SK-N-MC (cell line): ENCODE measurements around the gene GSK3B.

Experiments
- DNase-seq: peaks from one replicate; pipeline ENCODE4 v3.0.0-alpha.2; 2011; ENCODE audit warnings: low read depth, low spot score
- H3K27ac ChIP-seq: fragments of 200-600 bp; sonication (generic); 2 replicates; pipeline ENCODE4 v1.5.1; 2016; ENCODE audit warnings: mixed run types
- H3K36me3 ChIP-seq: fragments of 200-600 bp; sonication (generic); 2 replicates; pipeline ENCODE4 v1.6.1; 2017; ENCODE audit warnings: antibody characterized with exemption, low read length, mixed read lengths; ENCODE audit not compliant: insufficient read depth
- H3K4me3 ChIP-seq: fragments of 200-600 bp; sonication (generic); 2 replicates; pipeline ENCODE4 v1.5.1; 2016
- H3K9ac ChIP-seq: fragments of 200-600 bp; sonication (generic); 2 replicates; pipeline ENCODE4 v1.8.0; 2017; ENCODE audit warnings: mixed run types, mixed read lengths; ENCODE audit not compliant: insufficient read length
- H3K9me3 ChIP-seq: fragments of 200-600 bp; sonication (generic); 2 replicates; pipeline ENCODE4 v1.6.1; 2017; ENCODE audit warnings: low read depth, mild to moderate bottlenecking, antibody characterized with exemption, low read length, moderate library complexity, mixed read lengths
- EZH2 ChIP-seq: fragments of 200-600 bp; sonication (generic); IDR thresholded peaks from one replicate; pipeline ENCODE4 v1.6.1; 2017; ENCODE audit warnings: antibody characterized with exemption
- FOXP2 ChIP-seq: optimal IDR thresholded peaks from 2 replicates; pipeline ENCODE3; 2011; ENCODE audit warnings: mild to moderate bottlenecking, moderate library complexity; ENCODE audit not compliant: insufficient read depth; ENCODE audit errors: extremely low read length, control extremely low read depth
- POLR2AphosphoS5 ChIP-seq: IDR thresholded peaks from 2 replicates; pipeline ENCODE4 v1.6.1; 2012; ENCODE audit warnings: mild to moderate bottlenecking, low read depth, low read length, borderline replicate concordance

GSK3B gene

GRCh38 chr3:120072867-120073525, 21.3 kb downstream of the GSK3B start:
- peaks cover 5% of the 10 kb centered on the region; the same call in 1 of the 2 replicates for H3K9me3 ChIP-seq
- H3K4me3 ChIP-seq: no peak overlapping the region
- no peak for TF ChIP-seq FOXP2
- TF ChIP-seq POLR2AphosphoS5: no peak
- no peak for TF ChIP-seq EZH2
- no peak overlapping the region for H3K9ac ChIP-seq
- peaks cover 9% of the 10 kb centered on the region for H3K36me3 ChIP-seq
- no peak for DNase-seq
- no peak overlapping the region for H3K27ac ChIP-seq

- Histone ChIP-seq H3K9me3 (peaks cover 5% of the 10 kb centered on the region; the same call in 1 of the 2 replicates), H3K36me3 (peaks cover 9% of the 10 kb centered on the region), H3K9ac (no peak overlapping the region), H3K27ac (no peak overlapping the region), H3K4me3 (no peak overlapping the region)
- TF ChIP-seq FOXP2 (no peak), POLR2AphosphoS5 (no peak), EZH2 (no peak)
- DNase-seq: no peak
Measured at GRCh38 chr3:120071259-120071658, 23.0 kb downstream of the GSK3B start.

- Histone ChIP-seq H3K36me3 (peaks cover 5% of the 10 kb centered on the region), H3K9ac (no peak overlapping the region), H3K27ac (no peak overlapping the region), H3K9me3 (peaks cover 9% of the 10 kb centered on the region; the same call in 1 of the 2 replicates), H3K4me3 (no peak overlapping the region)
- no peak for TF ChIP-seq POLR2AphosphoS5
- TF ChIP-seq FOXP2: no peak
- TF ChIP-seq EZH2: no peak
- no peak for DNase-seq
Measured at GRCh38 chr3:120070263-120070981, 23.8 kb downstream of the GSK3B start.

GRCh38 chr3:120067083-120067482, 27.2 kb downstream of the GSK3B start:
- H3K27ac ChIP-seq: no peak overlapping the region
- H3K36me3 ChIP-seq: peaks cover 5% of the 10 kb centered on the region; the same call in 1 of the 2 replicates
- H3K9ac ChIP-seq: no peak overlapping the region
- peaks cover 8% of the 10 kb centered on the region; the same call in 1 of the 2 replicates for H3K9me3 ChIP-seq
- H3K4me3 ChIP-seq: no peak overlapping the region
- no peak for DNase-seq
- TF ChIP-seq FOXP2 (no peak), POLR2AphosphoS5 (no peak), EZH2 (no peak)

GRCh38 chr3:120066634-120067033, 27.6 kb downstream of the GSK3B start:
- TF ChIP-seq POLR2AphosphoS5 (no peak), EZH2 (no peak), FOXP2 (no peak)
- H3K36me3 ChIP-seq: peaks cover under 1% of the 10 kb centered on the region; the same call in 1 of the 2 replicates
- H3K27ac ChIP-seq: no peak overlapping the region

GRCh38 chr3:120064641-120065040, 29.6 kb downstream of the GSK3B start:
- no peaks in the 10 kb centered on the region for H3K36me3 ChIP-seq
- H3K4me3 ChIP-seq: no peak overlapping the region
- peaks cover 8% of the 10 kb centered on the region; the same call in 1 of the 2 replicates for H3K9me3 ChIP-seq
- DNase-seq: no peak
- H3K27ac ChIP-seq: no peak overlapping the region
- TF ChIP-seq FOXP2 (no peak), POLR2AphosphoS5 (no peak), EZH2 (no peak)
- H3K9ac ChIP-seq: no peak overlapping the region

More at GRCh38 chr3:120066634-120067033, 27.6 kb downstream of the GSK3B start:
- DNase-seq: no peak
- H3K9me3 ChIP-seq: peaks cover 8% of the 10 kb centered on the region; the same call in 1 of the 2 replicates
- H3K9ac ChIP-seq: no peak overlapping the region
- no peak overlapping the region for H3K4me3 ChIP-seq

GRCh38 chr3:120062474-120062873, 31.8 kb downstream of the GSK3B start:
- Histone ChIP-seq H3K27ac (no peak overlapping the region), H3K9ac (no peak overlapping the region), H3K36me3 (0 out of 2 replicates have a peak, but pooled peaks cover 3% of the 10 kb centered on the region), H3K9me3 (peaks cover 8% of the 10 kb centered on the region; the same call in 1 of the 2 replicates), H3K4me3 (no peak overlapping the region)
- TF ChIP-seq EZH2 (no peak), FOXP2 (no peak), POLR2AphosphoS5 (no peak)
- DNase-seq: no peak

GRCh38 chr3:120059081-120059864, 35.0 kb downstream of the GSK3B start:
- TF ChIP-seq POLR2AphosphoS5 (no peak), EZH2 (no peak), FOXP2 (no peak)
- Histone ChIP-seq H3K9me3 (no peaks in the 10 kb centered on the region), H3K9ac (no peak overlapping the region), H3K27ac (peak overlapping the region; percentile 52; the same call in 1 of the 2 replicates), H3K4me3 (no peak overlapping the region), H3K36me3 (peaks cover 5% of the 10 kb centered on the region; the same call in 1 of the 2 replicates)
- no peak for DNase-seq
